KG1 (cell line): ENCODE data around the gene IL2RA.
A peak's percentile ranks its signal among the peaks of the same experiment; 100 is the strongest.

ENCODE experiments used
- DNase-seq: peaks from one replicate; lab custom pipeline; 2025; lab: John Stamatoyannopoulos, UW

IL2RA gene

GRCh38 chr10:6038071-6038631 is 24.0 kb downstream of the IL2RA start:
- DNase-seq, result no peak

GRCh38 chr10:6037422-6037821 is 24.7 kb downstream of the IL2RA start:
- DNase-seq, result no peak

- no peak for DNase-seq
Measured at GRCh38 chr10:6036861-6037321, 25.3 kb downstream of the IL2RA start.

- no peak for DNase-seq
Measured at GRCh38 chr10:6035931-6036575, 26.1 kb downstream of the IL2RA start.

GRCh38 chr10:6035101-6035834 is 26.9 kb downstream of the IL2RA start:
- DNase-seq, result no peak

GRCh38 chr10:6034371-6034770 is 27.8 kb downstream of the IL2RA start:
- no peak for DNase-seq

GRCh38 chr10:6033954-6034353 is 28.2 kb downstream of the IL2RA start:
- no peak for DNase-seq

GRCh38 chr10:6030940-6031339 is 31.2 kb downstream of the IL2RA start:
- no peak for DNase-seq

GRCh38 chr10:6030217-6030616 is 31.9 kb downstream of the IL2RA start:
- no peak for DNase-seq

GRCh38 chr10:6027929-6028328 is 34.2 kb downstream of the IL2RA start:
- no peak for DNase-seq

GRCh38 chr10:6025683-6026255 is 36.4 kb downstream of the IL2RA start:
- DNase-seq, result no peak

- no peak for DNase-seq
Measured at GRCh38 chr10:6024334-6024682, 37.9 kb downstream of the IL2RA start.

- DNase-seq, result no peak
Measured at GRCh38 chr10:6023661-6024333, 38.4 kb downstream of the IL2RA start.

- DNase-seq, result no peak
Measured at GRCh38 chr10:6022660-6023059, 39.5 kb downstream of the IL2RA start.

- DNase-seq, result no peak
Measured at GRCh38 chr10:6020826-6021225, 41.3 kb downstream of the IL2RA start.

- DNase-seq, result no peak
Measured at GRCh38 chr10:6019796-6020195, 42.4 kb downstream of the IL2RA start.

GRCh38 chr10:6019010-6019782 is 43.0 kb downstream of the IL2RA start:
- no peak for DNase-seq

GRCh38 chr10:6018422-6018821 is 43.7 kb downstream of the IL2RA start:
- no peak for DNase-seq

GRCh38 chr10:6017781-6018354 is 44.3 kb downstream of the IL2RA start:
- no peak for DNase-seq

GRCh38 chr10:6014241-6014761 is 47.9 kb downstream of the IL2RA start:
- peak; percentile 40 for DNase-seq
